ENCODE results near the gene SYCE3.

SYCE3 gene

DNA sequence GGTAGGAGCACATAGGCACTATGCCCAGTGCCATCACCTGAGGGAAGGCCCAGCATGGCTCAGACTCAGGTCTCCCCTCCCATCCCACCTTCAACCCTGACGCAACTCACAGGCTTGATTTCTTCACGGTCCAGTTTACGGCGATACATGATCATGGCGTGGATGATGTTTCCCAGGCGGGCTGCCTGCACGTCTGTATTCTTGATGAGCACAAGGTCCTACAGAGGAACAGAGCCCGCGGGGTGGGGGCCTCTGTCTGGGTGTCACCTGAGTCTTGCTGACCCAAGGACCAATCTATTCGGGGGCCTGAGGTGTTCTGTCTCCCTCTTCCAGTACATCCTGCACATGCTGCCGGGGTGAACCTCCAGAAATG, 11.7 kb upstream of the SYCE3 start:
- DNase-seq: no peak

DNA sequence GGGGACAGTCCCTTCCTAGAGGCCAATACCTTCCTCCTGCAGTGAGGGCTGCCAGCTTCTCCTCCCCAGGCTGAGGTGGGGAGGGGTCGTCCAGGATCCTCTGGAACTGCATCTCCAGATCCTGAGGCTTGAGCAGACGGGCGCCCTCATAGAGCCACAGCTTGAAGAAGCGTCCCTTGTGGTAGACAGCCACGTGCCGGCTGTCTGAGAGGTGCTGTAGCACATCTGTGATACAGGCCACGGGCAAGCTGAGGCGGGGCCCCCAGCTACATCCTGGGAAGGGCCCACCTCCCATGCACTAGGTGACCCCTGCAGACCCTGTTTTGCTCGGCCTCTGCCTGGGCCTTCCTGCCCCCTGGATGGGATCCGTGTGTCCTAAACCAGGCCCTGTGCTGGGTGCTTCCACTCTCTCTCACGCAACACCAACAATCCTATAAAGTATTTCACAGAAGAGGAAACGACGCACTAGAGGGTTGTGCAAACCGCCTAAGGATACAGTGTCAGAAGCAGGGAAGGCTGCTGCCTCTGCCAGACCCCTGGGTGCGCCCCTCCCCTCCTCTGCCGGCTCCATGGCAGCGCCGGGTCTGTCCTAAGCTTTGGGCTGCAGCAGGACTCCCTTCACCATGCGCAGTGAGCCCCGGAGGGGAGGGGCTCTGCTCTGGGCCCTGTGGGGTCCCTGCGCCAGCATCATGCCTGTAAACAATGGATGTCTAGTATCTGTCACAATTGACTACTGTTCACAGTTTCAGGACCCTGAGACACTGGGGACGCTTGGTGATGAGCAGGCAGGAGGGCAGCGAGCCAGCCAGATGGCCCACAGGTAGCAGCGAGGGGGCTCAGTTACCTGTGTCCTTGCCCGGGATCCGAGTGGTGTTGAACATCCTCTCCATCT, 11.0 kb upstream of the SYCE3 start:
- no peak for DNase-seq

DNA sequence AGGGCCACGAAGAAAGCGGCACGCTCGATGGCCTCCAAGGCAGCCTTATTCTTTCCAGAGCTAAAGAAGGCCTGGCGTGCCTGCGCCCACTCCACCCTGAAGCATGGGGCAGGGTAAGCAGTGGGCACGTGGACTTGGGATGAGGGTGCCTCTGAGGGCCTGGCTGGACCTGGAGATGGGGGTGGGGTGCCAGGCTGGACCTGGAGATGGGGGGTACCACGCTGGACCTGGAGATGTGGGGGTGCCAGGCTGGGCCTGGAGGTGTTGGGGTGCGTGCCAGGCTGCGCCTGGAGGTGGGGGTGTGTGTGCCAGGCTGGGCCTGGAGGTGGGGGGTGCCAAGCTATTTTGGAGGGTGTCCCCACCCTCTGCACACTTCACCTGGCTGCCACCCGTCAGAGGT, 10.2 kb upstream of the SYCE3 start:
- DNase-seq: no peak

DNA sequence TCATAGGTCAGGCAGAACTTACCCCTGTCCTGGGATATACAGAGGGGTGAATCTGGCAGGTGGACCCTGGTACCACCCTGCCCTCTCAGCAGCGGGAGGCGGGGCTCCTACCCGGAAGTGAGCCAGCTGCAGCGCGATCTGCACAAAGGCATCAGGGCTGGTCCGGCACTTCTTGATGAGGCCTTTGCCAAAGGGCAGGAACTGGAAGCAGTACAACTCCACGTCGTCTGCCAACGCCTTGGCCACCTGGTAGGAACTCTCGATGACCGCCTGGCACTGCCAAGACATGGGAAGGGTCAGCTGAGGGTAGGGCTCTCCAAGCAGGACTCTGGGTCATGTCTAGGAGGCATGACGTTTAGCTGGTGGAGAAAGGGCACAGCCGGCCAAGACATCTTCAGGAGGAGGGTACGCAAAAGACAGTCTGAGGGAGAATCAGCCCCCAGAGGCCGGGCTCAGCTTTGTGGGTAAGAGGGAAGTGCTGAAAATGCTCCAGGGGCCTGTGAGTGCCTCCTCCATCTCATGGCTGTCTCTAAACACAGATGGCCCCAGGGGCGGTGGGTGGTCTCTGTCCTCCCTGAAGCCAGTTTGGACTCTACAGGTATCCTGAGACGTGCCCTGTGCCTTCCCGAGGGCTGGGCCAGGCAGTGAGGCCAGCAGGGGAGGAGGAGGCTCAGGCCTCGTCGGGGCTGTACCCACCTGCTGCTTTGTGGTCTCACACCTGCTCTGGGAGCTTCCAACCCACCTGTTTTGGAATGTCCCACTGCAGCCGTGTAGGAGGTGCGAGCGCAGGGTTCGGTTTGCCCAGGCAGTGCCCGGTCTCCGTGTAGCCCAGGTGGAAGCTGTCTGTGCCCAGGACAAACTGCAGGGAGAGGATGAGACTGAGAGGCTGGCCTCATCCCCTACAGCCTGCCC, 8.8 kb upstream of the SYCE3 start:
- DNase-seq: no peak

DNA sequence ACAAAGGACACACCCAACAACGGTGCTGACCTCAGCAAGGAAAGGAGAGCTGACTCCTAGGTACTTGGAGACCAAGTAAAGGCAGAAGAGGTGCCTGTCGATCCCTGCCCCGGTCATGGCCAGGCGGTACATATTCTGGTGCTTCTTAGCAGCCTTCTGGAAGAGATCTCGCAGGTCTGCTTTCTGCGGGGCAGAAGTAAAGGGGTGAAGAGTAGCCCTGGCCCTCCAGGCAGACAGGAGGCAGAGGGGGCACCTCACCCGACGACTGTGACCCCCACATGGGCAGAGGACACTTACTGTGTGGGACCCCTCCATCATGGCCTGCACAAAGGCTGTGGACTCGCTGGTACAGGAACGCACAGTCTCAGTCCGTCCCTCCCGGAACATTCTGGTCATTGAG, 8.1 kb upstream of the SYCE3 start:
- DNase-seq: no peak

DNA sequence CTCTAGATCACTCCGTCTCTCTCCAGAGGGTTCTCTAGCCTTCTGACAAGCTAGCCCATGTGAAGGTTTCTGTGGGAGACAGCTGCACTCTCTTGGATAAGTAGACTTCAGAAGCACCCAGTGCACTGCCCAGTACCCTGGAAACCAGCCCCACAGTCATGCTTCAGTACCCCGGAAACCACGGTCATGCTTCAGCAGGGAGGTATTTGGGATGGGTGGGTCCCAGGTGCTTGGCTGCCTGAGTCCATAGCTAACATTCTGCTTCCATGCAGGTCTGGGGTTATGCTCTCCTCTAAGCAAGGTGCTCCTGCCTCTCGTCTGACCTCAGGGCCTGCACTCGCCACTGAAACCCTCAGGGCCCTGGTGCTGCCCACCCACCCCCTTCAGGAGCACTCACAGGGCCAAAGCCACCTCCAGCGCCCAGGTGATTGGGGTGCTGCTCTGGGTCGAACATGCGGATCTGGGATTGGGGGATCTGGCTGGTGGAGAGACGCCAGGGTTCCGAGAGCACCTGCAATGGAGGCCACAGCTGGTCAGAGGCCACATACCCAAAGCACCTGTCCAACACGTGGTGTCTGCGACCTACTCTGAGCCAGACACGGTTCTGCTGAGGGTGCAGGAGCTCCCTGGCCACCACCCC, 7.3 kb upstream of the SYCE3 start:
- no peak for DNase-seq

- DNase-seq: no peak
These were observed 6.3 kb upstream of the SYCE3 start for GRCh38 chr22:50569041-50569459.

DNA sequence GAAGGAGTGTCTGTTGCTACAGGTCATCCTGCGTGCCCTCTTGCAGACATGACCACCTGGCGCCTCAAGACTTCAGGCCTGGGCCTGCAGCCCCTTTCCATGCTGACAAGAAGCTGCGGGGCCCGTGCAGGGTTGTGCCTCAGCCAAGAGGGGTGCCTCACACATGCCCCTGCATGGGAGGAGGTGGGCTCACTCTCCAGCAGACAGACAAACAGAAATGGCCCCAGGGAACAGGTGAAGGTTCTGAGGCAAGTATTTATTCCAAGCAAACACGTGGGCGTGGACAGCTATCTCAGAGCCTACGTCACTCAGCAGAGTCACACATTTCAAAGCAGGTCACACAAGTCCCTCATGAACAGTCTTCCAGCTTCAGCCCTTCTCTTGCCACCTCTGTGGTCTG, 5.9 kb upstream of the SYCE3 start:
- no peak for DNase-seq

GRCh38 chr22:50567721-50568252, 5.1 kb upstream of the SYCE3 start:
- DNase-seq: no peak

- DNase-seq: no peak
These were observed 1.6 kb upstream of the SYCE3 start for GRCh38 chr22:50564289-50564688.

DNA sequence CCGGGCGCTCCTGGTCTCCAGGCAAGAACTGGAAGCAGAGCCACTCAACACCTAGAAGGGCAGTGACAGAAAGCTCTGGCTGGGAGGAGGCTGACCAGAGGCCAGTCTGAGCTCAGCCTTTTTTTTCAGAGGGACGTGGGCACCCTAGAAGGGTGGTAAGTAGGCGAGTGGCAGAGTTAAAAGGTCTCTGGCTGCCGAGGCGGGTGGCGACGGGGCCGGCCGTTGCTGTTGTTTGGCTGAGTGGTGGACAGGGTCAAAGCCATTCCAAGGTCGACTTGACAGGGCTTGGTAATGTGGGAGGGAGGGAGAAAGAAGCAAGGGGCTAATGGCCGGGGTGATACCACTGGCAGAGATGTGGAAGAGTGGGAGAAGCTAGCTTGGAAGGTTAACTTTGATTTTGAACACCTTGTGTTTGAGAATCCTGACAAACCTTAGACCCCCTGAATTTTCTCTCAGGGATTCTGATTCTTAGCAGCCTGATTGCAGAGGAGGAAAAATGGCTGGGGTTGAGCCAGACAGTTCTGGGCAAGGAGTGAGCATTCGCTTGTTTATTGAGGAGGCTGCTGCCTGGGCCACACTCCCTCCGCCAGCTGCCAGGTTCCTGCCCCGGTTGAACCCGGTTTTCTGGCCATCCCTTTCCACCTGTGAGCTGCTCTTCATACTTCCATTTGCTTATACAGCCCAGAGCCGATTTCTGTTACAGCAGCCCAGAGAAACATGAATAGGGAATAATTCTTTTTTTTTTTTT, 868 bp upstream of the SYCE3 start:
- no peak for DNase-seq

DNA sequence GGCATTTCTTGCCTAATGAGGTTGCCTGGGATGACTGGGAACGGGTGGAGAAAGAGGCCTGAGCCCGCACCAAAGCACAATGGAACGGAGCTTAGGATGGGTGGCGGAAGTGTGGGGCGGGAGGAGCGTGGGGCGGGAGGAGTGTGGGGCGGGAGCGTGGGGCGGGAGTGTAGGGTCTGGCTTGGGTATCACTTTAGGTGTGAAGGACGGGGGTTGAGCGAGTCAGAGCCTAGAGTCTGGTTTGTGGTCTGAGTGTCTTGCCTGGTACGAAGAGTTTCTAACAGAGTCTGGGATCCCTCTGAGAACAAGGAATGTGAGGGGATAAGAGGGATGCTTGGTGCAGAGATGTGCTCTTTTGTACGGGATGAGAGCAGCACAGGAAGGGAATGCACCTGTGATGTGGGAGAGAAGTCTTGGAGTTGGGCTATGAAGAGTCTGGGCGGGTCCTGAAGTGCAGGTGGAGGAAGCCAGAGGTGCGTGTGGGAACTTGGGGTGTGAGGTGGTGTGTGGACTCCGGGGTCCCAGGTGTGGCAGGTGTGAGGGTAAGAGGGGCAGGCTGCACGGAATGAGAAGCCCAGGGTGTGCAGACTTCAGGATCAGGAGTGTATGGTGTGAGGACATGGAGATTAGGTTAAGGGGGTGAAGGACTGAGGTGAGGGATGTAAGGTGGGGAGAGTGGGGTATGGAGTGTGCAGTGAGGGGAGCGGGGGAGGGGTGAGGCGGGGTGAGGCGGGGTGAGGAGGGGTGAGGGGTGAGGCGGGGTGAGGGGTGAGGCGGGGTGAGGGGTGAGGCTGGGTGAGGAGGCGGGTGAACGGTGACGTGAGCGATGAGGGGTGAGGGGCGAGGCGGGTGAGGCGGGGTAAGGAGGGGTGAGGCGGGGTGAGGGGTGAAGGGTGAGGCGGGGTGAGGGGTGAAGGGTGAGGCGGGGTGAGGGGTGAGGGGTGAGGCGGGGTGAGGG, 1.0 kb downstream of the SYCE3 start:
- no peak for DNase-seq

GRCh38 chr22:50560034-50560433, 2.7 kb downstream of the SYCE3 start:
- no peak for DNase-seq

DNA sequence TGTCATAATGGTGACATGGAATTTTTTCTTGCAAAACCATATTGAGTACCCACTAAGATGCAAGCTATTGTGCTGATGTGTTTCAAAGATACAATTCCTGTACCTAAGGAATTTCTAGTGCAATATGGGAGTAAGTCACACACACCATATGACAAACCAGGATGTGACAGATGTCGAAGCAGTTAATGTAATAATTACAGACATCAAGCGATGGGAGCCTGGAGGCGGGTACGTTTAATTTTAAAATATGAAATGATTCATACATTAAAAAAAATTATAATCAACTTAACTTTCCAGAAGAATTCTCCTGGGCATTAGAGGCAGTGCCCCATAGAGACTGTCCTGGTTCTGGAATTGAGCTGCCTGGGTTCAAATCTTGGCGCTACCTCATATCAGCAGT, 6.0 kb downstream of the SYCE3 start:
- DNase-seq: no peak

DNA sequence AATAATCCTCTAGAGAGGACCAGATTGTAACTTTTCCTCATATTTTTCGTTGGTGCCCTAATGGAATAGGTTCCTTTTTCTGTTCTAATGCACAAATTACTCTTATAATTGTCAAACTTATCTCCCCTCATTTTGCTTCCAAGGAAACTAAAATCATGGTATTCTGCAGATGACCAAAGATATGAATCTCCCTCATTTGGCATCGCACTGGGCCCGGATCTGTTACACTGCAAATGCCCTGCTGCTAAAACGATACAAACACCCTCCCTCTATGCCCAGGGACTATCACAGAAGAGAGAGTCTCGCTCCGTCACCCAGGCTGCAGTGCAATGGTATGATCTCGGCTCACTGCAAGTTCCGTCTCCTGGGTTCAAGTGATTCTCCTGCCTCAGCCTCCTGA, 9.4 kb downstream of the SYCE3 start:
- DNase-seq: no peak

DNA sequence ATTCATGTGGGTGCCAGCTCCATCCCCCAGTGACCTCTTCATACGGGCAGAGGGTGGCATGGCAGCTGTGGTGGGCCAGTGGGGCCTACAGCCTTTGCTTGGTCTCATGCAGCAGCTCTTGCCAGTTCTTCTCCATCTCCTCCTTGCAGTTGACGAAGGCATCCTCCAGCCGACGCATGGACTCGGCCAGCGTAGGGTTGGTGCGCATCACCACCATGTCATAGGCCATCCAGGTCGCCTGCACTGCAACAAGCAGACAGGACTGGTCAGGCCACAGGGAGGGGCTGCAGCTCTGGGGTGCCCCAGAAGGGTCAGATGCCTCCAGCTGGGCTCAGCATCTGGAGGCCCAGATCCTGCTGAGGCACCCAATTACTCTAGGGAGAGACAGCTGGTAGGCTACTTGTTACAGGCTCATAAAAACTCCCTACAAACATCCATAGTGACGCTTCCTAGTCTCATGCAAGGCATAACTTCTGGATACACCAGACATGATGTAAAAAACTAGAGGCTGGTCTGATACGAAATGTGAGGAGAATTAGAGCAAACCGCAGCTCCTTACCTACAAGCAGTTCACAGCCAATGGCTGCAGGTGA, 11.5 kb downstream of the SYCE3 start:
- DNase-seq: no peak

DNA sequence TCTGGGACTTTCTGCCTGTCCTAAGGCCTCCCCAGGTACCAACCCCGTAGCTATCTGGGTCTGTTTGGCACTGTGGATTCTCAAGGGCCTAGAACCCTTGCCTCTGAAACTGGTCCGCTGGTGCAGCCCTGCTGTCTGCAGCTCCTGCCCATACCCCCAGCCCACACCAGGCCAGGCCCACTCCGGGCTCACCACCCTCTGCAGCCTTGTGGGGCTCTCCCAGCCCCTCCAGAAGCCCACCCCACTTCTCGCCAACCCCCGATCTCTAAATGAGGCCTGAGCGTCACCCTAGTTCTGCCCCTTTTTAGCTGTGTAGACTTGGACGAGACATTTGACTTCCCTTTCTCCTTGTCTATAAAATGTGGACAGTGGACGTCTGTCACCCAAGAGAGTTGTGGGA, 12.3 kb downstream of the SYCE3 start:
- no peak for DNase-seq

DNA sequence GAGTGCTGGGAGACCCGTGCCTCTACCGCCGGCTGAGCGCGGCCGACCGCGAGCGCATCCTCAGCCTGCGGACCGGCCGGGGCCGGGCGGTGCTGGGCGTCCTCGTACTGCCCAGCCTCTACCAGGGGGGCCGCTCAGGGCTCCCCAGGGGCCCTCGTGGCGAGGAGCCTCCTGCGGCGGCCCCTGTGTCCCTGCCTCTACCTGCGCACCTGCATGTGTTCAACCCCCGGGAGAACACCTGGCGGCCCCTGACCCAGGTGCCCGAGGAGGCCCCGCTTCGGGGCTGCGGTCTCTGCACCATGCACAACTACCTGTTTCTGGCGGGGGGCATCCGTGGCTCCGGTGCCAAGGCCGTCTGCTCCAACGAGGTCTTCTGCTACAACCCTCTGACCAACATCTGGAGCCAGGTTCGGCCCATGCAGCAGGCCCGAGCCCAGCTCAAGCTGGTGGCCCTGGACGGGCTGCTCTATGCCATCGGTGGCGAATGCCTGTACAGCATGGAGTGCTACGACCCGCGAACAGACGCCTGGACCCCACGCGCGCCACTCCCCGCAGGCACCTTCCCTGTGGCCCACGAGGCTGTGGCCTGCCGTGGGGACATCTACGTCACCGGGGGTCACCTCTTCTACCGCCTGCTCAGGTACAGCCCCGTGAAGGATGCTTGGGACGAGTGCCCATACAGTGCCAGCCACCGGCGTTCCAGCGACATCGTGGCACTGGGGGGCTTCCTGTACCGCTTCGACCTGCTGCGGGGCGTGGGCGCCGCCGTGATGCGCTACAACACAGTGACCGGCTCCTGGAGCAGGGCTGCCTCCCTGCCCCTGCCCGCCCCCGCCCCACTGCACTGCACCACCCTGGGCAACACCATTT, 13.6 kb downstream of the SYCE3 start:
- no peak for DNase-seq

DNA sequence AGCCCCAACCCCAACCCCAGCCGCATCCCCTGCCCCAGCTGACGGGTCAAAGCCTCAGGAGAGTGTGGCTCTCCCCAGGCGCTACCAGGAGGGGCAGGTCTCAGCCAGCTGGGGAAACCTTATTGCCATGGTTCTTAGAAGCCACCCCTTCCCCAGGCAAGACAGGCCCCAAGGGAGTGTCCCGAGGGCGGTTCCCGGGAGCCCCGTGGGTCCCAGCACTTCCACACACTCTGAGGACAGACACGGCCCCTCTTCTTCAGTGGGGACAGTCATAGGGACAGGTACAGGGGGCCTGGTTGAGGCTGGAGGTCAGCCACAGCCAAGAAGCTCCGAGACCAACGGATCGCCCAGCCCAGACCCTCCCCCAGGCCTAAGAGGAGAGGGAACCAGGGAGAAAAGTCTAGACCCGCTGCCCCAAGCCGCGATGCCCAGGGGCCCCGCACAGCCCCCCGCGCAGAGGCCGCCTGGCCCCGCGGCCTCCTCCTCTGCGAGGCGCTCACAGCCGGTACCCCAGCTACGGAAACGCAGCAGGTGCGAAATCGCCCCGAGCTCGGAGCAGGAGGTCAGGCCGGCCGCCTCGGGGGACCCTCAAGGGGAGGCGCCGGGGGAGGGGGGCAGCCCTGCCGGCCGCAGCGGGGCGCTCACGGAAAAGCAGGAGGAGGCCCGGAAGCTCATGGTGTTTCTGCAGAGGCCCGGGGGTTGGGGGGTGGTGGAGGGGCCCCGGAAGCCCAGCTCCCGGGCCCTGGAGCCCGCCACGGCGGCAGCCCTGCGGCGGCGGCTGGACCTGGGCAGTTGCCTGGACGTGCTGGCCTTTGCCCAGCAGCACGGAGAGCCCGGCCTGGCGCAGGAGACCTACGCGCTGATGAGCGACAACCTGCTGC, 14.4 kb downstream of the SYCE3 start:
- DNase-seq: peak in 2 of 4 experiments; percentile 56 to 62

Measured in activated CD4-positive, CD25-positive, alpha-beta regulatory T cell (primary cell).